Neutrophil (primary cell): ENCODE data around the gene KCNC2.

Experiments
- H3K27ac ChIP-seq: fragments of 200-600 bp; sonication (generic); 2 replicates; pipeline ENCODE4 v1.5.1; 2016; ENCODE audit warnings: mild to moderate bottlenecking, moderate library complexity
- H3K27me3 ChIP-seq: fragments of 200-600 bp; sonication (generic); 2 replicates; pipeline ENCODE4 v1.6.0; 2016; ENCODE audit warnings: mild to moderate bottlenecking
- H3K36me3 ChIP-seq: fragments of 200-600 bp; sonication (generic); 2 replicates; pipeline ENCODE4 v1.5.1; 2017
- H3K4me1 ChIP-seq, 2 experiments: fragments of 200-600 bp in 1 of 2; sonication (generic) in 1 of 2; 1 replicate in 1 of 2; 2 replicates in 1 of 2; pipeline versions ENCODE4 v1.5.1 to v1.6.1; 2013 to 2016; ENCODE audit warnings: low read depth in 1 of 2, low read length in 1 of 2, mild to moderate bottlenecking in 1 of 2, moderate library complexity in 1 of 2; ENCODE audit not compliant: control insufficient read depth in 1 of 2, insufficient read depth in 1 of 2
- H3K4me3 ChIP-seq, 2 experiments: fragments of 200-600 bp in 1 of 2; sonication (generic) in 1 of 2; 1 replicate in 1 of 2; 2 replicates in 1 of 2; pipeline ENCODE4 v1.5.1; 2013 to 2016; ENCODE audit warnings: low read depth in 1 of 2, low read length in 1 of 2, mild to moderate bottlenecking in 1 of 2, moderate library complexity in 1 of 2
- H3K9me3 ChIP-seq: fragments of 200-600 bp; sonication (generic); 2 replicates; pipeline ENCODE4 v1.5.1; 2016
- CTCF ChIP-seq: fragments of 200-600 bp; sonication (generic); IDR thresholded peaks from 2 replicates; pipeline ENCODE4 v1.5.1; 2016; ENCODE audit warnings: antibody characterized with exemption

KCNC2 gene

GRCh38 chr12:75020068-75020557, 189.5 kb downstream of the KCNC2 start:
- no peak for TF ChIP-seq CTCF
- Histone ChIP-seq H3K9me3 (peaks cover 20% of the 10 kb centered on the region), H3K4me3 (no peak overlapping the region), H3K4me1 (no peaks in the 10 kb centered on the region), H3K27me3 (no peaks in the 10 kb centered on the region), H3K36me3 (no peaks in the 10 kb centered on the region), H3K27ac (no peak overlapping the region)

GRCh38 chr12:75011120-75011519, 198.5 kb downstream of the KCNC2 start:
- TF ChIP-seq CTCF = no peak
- no peaks in the 10 kb centered on the region for H3K27me3 ChIP-seq
- no peaks in the 10 kb centered on the region for H3K4me1 ChIP-seq
- H3K36me3 ChIP-seq = no peaks in the 10 kb centered on the region
- H3K4me3 ChIP-seq = no peak overlapping the region
- no peaks in the 10 kb centered on the region for H3K9me3 ChIP-seq
- no peak overlapping the region for H3K27ac ChIP-seq

- TF ChIP-seq CTCF = no peak
- Histone ChIP-seq H3K4me3 (no peak overlapping the region), H3K27ac (no peak overlapping the region), H3K36me3 (no peaks in the 10 kb centered on the region), H3K9me3 (no peaks in the 10 kb centered on the region), H3K27me3 (no peaks in the 10 kb centered on the region), H3K4me1 (no peaks in the 10 kb centered on the region)
These were observed 202.5 kb downstream of the KCNC2 start for GRCh38 chr12:75007133-75007532.

GRCh38 chr12:75000120-75000519, 209.5 kb downstream of the KCNC2 start:
- no peaks in the 10 kb centered on the region for H3K27me3 ChIP-seq
- H3K36me3 ChIP-seq = no peaks in the 10 kb centered on the region
- no peak overlapping the region for H3K27ac ChIP-seq

GRCh38 chr12:74999474-74999873, 210.2 kb downstream of the KCNC2 start:
- H3K36me3 ChIP-seq = no peaks in the 10 kb centered on the region
- TF ChIP-seq CTCF = no peak
- no peak overlapping the region for H3K27ac ChIP-seq
- no peaks in the 10 kb centered on the region for H3K4me1 ChIP-seq
- H3K4me3 ChIP-seq = no peak overlapping the region
- H3K27me3 ChIP-seq = no peaks in the 10 kb centered on the region
- H3K9me3 ChIP-seq = no peaks in the 10 kb centered on the region

More at GRCh38 chr12:75000120-75000519, 209.5 kb downstream of the KCNC2 start:
- H3K9me3 ChIP-seq = no peaks in the 10 kb centered on the region
- no peaks in the 10 kb centered on the region for H3K4me1 ChIP-seq
- no peak for TF ChIP-seq CTCF
- H3K4me3 ChIP-seq = no peak overlapping the region
